SK-N-MC (cell line): Measurements from ENCODE around the gene PTBP1.

ENCODE experiments used
- EZH2 ChIP-seq: fragments of 200-600 bp; sonication (generic); IDR thresholded peaks from one replicate; pipeline ENCODE4 v1.6.1; 2017; ENCODE audit warnings: antibody characterized with exemption
- POLR2AphosphoS5 ChIP-seq: IDR thresholded peaks from 2 replicates; pipeline ENCODE4 v1.6.1; 2012; ENCODE audit warnings: mild to moderate bottlenecking, low read depth, low read length, borderline replicate concordance

DNA sequence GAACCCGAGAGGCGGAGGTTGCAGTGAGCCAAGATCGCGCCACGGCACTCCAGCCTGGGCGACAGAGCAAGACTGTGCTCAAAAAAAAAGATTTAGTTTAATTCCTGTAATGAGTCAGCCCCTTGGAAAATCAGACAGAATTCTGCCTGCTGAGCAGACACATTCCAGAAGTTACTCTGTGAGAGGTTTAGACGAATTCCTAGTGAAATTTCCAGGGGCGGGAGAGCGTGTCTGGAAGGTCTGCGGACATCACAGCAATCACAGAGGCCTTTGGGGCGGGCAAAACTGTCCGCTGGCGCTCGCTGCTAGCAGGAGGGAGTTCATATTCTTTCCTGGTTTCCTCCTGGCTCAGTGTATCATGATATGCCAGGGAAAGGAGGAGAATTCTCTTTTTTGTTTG lies 28.8 kb upstream of the PTBP1 start:
- no peak for TF ChIP-seq EZH2
- no peak for TF ChIP-seq POLR2AphosphoS5
